Stimulated activated CD8-positive, alpha-beta memory T cell treated with anti-CD3 and anti-CD28 coated beads, Interleukin-15, amount 100 ng/mL, for 4 hours (primary cell): ENCODE results near the gene RABGGTA.
"Not testable (repeated sequence)": the region's sequence is repeated elsewhere in the genome, so short reads cannot be mapped to it uniquely, and the experiment has no call there.

Experiments used
- DNase-seq, 2 donors: peaks; one replicate each; pipeline ENCODE4 v3.0.0-alpha.2; 2020; ENCODE audit warnings: low read depth in 2 of 2

RABGGTA gene

GRCh38 chr14:24216876-24217275, 54.5 kb downstream of the RABGGTA start:
- not testable (repeated sequence) for DNase-seq

DNA sequence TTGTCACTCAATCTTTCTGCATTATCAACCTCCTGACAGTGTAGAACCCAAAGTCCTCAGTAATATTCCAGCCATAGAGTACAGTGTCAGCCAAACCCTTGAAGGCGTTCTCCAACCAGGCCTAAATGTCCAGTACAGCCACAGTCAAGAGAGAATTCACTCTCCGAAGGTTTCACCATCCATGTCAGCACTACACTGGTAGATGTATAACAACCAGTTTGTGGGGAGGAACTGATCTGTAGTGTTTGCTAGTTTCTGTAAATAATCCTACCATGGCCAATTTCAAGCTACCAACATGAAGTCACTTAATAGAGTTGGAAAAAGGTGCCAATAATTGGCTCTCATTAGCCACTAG, 55.1 kb downstream of the RABGGTA start:
- no peak for DNase-seq
